Stimulated activated memory B cell treated with anti-CD40 and anti-IgM and Interleukin-4, amounts not matched to agents 10 μg/mL and 1 μg/mL and 100 μg/mL, for 72 hours (primary cell): ENCODE results near the gene SPRY2.
A peak's percentile ranks its signal among the peaks of the same experiment; 100 is the strongest.
"Not testable (repeated sequence)": the region's sequence is repeated elsewhere in the genome, so short reads cannot be mapped to it uniquely, and the experiment has no call there.

Experiments
- ATAC-seq: fragments of 150-1000 bp; cut with Tn5 transposase; 2 replicates; pipeline ENCODE4 v1.10.0; 2021
- H3K27ac Mint-ChIP-seq: one replicate; pipeline ENCODE4 v1.8.0; 2022; ENCODE audit warnings: mild to moderate bottlenecking, mixed read lengths
- H3K27me3 Mint-ChIP-seq: one replicate; pipeline ENCODE4 v1.8.0; 2022; ENCODE audit warnings: mixed read lengths
- H3K36me3 Mint-ChIP-seq: one replicate; pipeline ENCODE4 v1.8.0; 2022; ENCODE audit warnings: mixed read lengths
- H3K4me1 Mint-ChIP-seq: one replicate; pipeline ENCODE4 v1.8.0; 2022; ENCODE audit warnings: mixed read lengths
- H3K4me3 Mint-ChIP-seq: one replicate; pipeline ENCODE4 v1.8.0; 2022; ENCODE audit warnings: mild to moderate bottlenecking, moderate library complexity, mixed read lengths
- H3K9me3 Mint-ChIP-seq: one replicate; pipeline ENCODE4 v1.8.0; 2022; ENCODE audit warnings: mixed read lengths

SPRY2 gene

DNA sequence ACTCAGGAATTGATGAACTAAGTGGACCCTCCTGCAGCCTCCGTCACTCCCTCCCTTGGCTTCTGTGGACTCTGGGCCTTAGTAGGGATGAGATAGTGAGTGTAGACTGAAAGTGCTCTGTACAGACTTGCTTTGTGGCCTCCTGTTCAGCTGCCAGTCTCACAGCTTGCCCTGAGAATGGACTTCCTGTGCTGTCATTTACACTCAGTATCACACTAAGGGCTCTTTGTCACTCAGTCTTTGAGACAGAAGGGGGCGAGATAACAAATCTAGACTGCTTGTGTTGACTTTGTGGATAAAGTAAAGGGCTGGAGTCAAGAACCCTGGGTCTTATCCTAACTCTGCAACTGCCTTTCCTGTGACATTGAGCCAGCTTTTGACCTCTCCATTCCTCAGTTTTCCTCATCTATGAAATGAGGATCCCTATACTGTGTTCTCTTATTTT, 21.0 kb upstream of the SPRY2 start:
- no peaks in the 10 kb centered on the region for H3K27me3 Mint-ChIP-seq
- H3K4me3 Mint-ChIP-seq = no peak overlapping the region
- H3K4me1 Mint-ChIP-seq = no peaks in the 10 kb centered on the region
- no peaks in the 10 kb centered on the region for H3K36me3 Mint-ChIP-seq
- H3K27ac Mint-ChIP-seq = no peak overlapping the region
- peak; percentile 8 for ATAC-seq
- no peaks in the 10 kb centered on the region for H3K9me3 Mint-ChIP-seq

GRCh38 chr13:80361298-80361697, 20.4 kb upstream of the SPRY2 start:
- ATAC-seq = no peak
- Mint-ChIP-seq H3K36me3 (no peaks in the 10 kb centered on the region), H3K9me3 (no peaks in the 10 kb centered on the region), H3K4me3 (no peak overlapping the region), H3K4me1 (no peaks in the 10 kb centered on the region), H3K27me3 (no peaks in the 10 kb centered on the region), H3K27ac (no peak overlapping the region)

DNA sequence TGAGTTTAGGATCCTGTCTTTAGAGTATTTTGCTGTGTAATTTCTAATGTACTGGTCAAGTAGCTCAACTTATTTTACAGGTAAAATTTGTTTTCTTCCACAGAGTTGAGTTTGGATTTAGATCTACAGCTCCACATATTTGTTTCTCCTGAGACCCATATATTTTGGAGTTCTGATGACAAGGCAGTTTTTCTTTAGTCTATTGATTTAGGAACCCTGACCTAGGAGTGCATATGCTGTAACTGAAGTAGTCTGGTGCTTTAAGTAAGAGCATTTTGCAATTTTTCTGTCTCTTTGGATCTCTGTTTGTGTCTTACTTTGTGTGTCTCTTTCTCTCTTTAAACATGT, 19.5 kb upstream of the SPRY2 start:
- no peaks in the 10 kb centered on the region for H3K4me1 Mint-ChIP-seq
- no peak overlapping the region for H3K4me3 Mint-ChIP-seq
- ATAC-seq = no peak
- H3K9me3 Mint-ChIP-seq = no peaks in the 10 kb centered on the region
- H3K27me3 Mint-ChIP-seq = no peaks in the 10 kb centered on the region
- H3K27ac Mint-ChIP-seq = no peak overlapping the region
- no peaks in the 10 kb centered on the region for H3K36me3 Mint-ChIP-seq

- H3K4me3 Mint-ChIP-seq = no peak overlapping the region
- H3K4me1 Mint-ChIP-seq = no peaks in the 10 kb centered on the region
- H3K36me3 Mint-ChIP-seq = no peaks in the 10 kb centered on the region
- no peak overlapping the region for H3K27ac Mint-ChIP-seq
- H3K9me3 Mint-ChIP-seq = no peaks in the 10 kb centered on the region
- H3K27me3 Mint-ChIP-seq = no peaks in the 10 kb centered on the region
- ATAC-seq = no peak
Measured at GRCh38 chr13:80359778-80360452, 19.0 kb upstream of the SPRY2 start.

DNA sequence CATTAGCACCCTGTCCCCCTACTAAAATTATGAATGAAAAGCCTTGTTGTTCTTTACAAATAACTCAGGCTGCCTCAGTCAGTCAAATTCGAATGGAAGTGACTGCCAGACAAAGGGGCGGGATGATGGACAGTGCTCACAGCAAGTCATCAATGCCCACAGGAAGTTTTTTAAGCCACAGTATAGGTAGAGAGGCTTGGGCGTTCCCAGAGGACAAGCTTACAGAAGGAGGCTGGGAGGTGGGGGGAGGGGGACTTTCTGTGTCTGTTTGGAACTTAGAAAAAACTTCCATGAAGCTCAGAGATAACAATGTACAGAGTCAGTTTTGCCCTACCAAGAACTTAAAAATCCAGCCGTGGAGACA, 18.5 kb upstream of the SPRY2 start:
- ATAC-seq = no peak
- H3K9me3 Mint-ChIP-seq = no peaks in the 10 kb centered on the region
- no peaks in the 10 kb centered on the region for H3K27me3 Mint-ChIP-seq
- H3K27ac Mint-ChIP-seq = no peak overlapping the region
- no peaks in the 10 kb centered on the region for H3K4me1 Mint-ChIP-seq
- H3K36me3 Mint-ChIP-seq = no peaks in the 10 kb centered on the region
- no peak overlapping the region for H3K4me3 Mint-ChIP-seq

GRCh38 chr13:80355496-80356094, 14.7 kb upstream of the SPRY2 start:
- not testable (repeated sequence) for H3K36me3 Mint-ChIP-seq, H3K4me3 Mint-ChIP-seq, H3K9me3 Mint-ChIP-seq, H3K27ac Mint-ChIP-seq, H3K4me1 Mint-ChIP-seq, H3K27me3 Mint-ChIP-seq, ATAC-seq

DNA sequence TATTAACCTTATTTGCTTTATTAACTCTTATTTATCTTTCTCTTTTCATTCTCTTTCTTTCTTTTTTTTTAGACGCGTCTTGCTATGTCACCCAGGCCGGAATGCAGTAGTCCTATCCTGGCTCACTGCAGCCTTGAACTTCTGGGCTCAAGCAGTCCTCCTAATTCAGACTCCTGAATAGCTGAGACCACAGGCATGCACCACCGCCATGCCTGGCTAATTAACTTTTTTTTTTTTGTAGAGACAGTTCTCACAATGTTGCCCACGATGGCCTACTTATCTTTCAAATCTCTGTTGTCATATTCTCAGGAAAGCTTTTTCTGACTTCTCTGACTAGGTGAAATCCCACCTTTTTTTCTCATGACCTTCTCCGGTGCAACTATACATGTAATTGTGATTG, 7.8 kb upstream of the SPRY2 start:
- peaks cover 10% of the 10 kb centered on the region for H3K27me3 Mint-ChIP-seq
- no peak overlapping the region for H3K4me3 Mint-ChIP-seq
- no peaks in the 10 kb centered on the region for H3K9me3 Mint-ChIP-seq
- no peak overlapping the region for H3K27ac Mint-ChIP-seq
- ATAC-seq = no peak
- H3K36me3 Mint-ChIP-seq = no peaks in the 10 kb centered on the region
- H3K4me1 Mint-ChIP-seq = peaks cover 6% of the 10 kb centered on the region

DNA sequence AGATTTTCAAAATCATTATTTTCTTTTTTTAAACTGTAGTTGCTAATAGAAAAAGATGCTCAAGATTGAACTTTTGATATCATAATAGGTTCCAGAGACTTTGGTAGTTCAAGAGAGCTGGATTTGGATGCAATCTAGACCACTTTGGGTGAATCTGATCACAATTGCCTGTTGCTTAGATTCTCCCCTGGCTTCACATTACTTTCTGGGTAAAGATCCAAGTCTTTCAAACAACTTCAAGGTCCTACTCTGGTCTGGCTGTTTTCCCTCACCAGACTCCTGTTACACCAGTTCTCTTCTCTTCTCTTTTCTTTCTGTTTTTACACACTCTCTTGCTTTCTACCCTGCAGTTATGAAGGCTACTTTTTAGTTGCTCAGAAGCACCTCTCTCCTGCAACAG, 7.4 kb upstream of the SPRY2 start:
- peaks cover 10% of the 10 kb centered on the region for H3K4me1 Mint-ChIP-seq
- no peaks in the 10 kb centered on the region for H3K9me3 Mint-ChIP-seq
- H3K27me3 Mint-ChIP-seq = peaks cover 10% of the 10 kb centered on the region
- H3K27ac Mint-ChIP-seq = no peak overlapping the region
- H3K4me3 Mint-ChIP-seq = no peak overlapping the region
- no peaks in the 10 kb centered on the region for H3K36me3 Mint-ChIP-seq
- ATAC-seq = no peak

- Mint-ChIP-seq H3K9me3 (no peaks in the 10 kb centered on the region), H3K27ac (no peak overlapping the region), H3K4me3 (no peak overlapping the region), H3K27me3 (peaks cover 10% of the 10 kb centered on the region), H3K4me1 (peaks cover 29% of the 10 kb centered on the region), H3K36me3 (no peaks in the 10 kb centered on the region)
- no peak for ATAC-seq
Measured at GRCh38 chr13:80345771-80346510, 5.0 kb upstream of the SPRY2 start.

GRCh38 chr13:80344032-80344431, 3.1 kb upstream of the SPRY2 start:
- not testable (repeated sequence) for H3K9me3 Mint-ChIP-seq, ATAC-seq, H3K36me3 Mint-ChIP-seq, H3K4me3 Mint-ChIP-seq, H3K27me3 Mint-ChIP-seq, H3K27ac Mint-ChIP-seq
- H3K4me1 Mint-ChIP-seq = peaks cover 29% of the 10 kb centered on the region

- Mint-ChIP-seq H3K4me3 (peak overlapping the region; percentile 72), H3K27ac (no peak overlapping the region), H3K36me3 (no peaks in the 10 kb centered on the region), H3K27me3 (no peaks in the 10 kb centered on the region), H3K4me1 (peaks cover 22% of the 10 kb centered on the region), H3K9me3 (no peaks in the 10 kb centered on the region)
- ATAC-seq = peak; percentile 75
Measured at GRCh38 chr13:80342471-80343371, 1.8 kb upstream of the SPRY2 start.

GRCh38 chr13:80341756-80342370, 937 bp upstream of the SPRY2 start:
- Mint-ChIP-seq H3K27me3 (peaks cover 8% of the 10 kb centered on the region), H3K36me3 (no peaks in the 10 kb centered on the region), H3K4me1 (peaks cover 22% of the 10 kb centered on the region), H3K27ac (no peak overlapping the region), H3K4me3 (peak overlapping the region; percentile 60), H3K9me3 (no peaks in the 10 kb centered on the region)
- ATAC-seq = no peak

- peak; percentile 60 for ATAC-seq
- no peak overlapping the region for H3K27ac Mint-ChIP-seq
- H3K36me3 Mint-ChIP-seq = no peaks in the 10 kb centered on the region
- peaks cover 8% of the 10 kb centered on the region for H3K27me3 Mint-ChIP-seq
- no peaks in the 10 kb centered on the region for H3K9me3 Mint-ChIP-seq
- no peak overlapping the region for H3K4me3 Mint-ChIP-seq
- H3K4me1 Mint-ChIP-seq = peaks cover 22% of the 10 kb centered on the region
Measured at GRCh38 chr13:80340651-80341100, 250 bp downstream of the SPRY2 start.

- Mint-ChIP-seq H3K9me3 (no peaks in the 10 kb centered on the region), H3K27ac (no peak overlapping the region), H3K27me3 (peaks cover 8% of the 10 kb centered on the region), H3K4me1 (peaks cover 22% of the 10 kb centered on the region), H3K36me3 (no peaks in the 10 kb centered on the region), H3K4me3 (no peak overlapping the region)
- peak; percentile 10 for ATAC-seq
Measured at GRCh38 chr13:80339912-80340650, 845 bp downstream of the SPRY2 start.
